HG03108 (cell line): ENCODE data around the gene MAPK8IP2.
A peak's percentile ranks its signal among the peaks of the same experiment; 100 is the strongest.

Experiments
- ATAC-seq: cut with Tn5 transposase; IDR thresholded peaks from one replicate; pipeline ENCODE4 v1.9.1; 2021; ENCODE audit warnings: moderate library complexity; ENCODE audit not compliant: unreplicated experiment

The MAPK8IP2 gene

DNA sequence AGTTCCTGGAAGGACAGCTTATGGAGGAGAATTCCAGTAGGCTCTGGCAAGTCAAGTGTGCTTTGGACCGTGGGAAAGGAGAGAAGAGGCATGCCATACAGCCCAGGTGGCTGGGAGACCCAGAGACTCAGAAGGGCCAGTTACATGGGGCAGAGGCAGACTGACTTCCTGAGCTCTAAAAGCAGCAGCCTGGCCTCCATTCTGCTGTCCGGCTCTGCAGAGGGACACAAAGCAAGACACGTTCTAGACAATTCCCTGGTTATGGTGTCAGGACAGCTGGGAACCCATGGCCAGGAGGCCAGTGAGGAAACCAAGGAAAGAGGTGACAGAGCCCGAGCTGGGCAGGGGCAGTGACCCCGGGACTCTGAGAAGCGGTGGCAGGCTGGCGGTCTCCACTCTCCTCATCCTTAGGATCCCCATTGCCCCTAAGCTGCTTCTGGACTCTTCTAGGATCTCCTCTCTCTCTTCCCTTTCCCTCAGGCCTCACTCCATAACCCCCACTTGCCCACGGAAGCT is 25.1 kb upstream of the MAPK8IP2 start:
- ATAC-seq = no peak

DNA sequence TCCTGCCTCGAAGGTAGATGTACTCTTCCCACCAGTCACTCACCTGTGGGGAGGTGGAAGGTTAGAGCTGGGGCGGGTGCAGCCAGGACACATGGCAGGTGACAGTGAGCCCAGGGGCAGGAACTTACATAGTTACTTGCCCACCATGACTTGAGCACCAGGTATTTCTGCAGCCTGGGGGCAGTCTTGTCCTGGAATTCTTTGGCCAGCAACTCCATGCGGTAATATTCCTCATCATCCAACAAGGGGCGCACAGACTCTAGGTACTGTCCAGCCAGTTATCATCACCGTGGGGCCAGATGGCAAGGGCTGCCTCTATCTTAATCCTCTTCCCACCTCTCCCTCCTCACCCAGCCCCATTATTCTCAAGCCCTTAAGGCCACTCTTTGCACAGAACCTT is 24.5 kb upstream of the MAPK8IP2 start:
- ATAC-seq = no peak

DNA sequence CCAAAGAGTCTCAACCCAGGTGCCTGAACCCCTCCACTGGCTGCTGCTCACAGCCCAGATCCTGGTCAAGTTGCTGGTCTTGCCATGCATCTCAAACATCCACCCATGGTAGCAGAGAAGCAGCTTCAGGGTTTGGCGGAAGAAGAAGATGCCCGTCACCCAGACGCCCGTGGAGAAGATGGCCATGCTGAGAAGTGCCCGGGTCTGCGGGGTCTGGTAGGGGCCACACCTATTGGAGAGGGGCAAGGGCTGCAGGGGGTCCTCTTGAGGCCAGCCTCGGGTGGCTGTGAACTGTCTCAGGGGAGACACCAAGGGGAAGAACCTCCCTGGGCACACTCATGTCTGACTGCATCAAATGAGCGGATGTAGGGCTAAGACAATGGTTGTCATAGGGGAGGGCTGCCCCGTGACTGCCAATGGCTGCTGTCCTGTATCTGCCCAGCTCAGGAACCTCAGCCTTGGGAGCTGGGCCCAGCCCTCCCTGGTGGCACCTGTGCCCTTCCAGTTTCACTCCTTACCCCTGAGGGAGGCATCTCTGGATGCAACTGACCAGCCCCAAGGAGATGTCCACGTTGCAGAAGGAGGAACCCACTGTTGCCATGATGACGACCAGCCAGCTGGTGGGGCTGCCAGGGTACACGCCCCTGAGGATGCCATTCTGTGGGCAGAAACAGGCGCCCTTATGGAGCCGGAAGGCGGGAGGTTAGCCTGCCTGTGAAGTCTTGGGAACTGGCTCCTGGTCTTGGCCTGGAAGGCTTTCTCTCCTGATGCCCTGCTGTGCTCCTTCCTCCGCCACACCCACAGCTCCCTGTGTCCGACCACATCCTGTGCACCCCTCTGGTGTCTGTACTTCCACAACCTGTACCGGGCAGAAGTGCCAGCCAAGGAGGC is 23.5 kb upstream of the MAPK8IP2 start:
- no peak for ATAC-seq

DNA sequence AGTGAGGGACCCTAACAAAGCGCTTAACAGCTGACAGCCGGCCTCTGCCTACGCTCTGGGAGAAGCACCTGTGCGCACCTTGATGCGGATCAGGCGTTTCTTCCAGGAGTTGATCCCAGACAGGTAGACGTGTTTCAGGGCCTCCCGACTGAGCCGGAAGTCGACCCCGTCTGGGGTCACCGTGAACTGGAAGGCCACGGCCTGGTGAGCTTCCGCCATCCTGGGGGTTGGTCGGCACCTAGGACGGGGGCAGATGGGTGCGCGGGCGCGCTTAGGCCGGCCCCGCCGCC is 23.0 kb upstream of the MAPK8IP2 start:
- no peak for ATAC-seq

DNA sequence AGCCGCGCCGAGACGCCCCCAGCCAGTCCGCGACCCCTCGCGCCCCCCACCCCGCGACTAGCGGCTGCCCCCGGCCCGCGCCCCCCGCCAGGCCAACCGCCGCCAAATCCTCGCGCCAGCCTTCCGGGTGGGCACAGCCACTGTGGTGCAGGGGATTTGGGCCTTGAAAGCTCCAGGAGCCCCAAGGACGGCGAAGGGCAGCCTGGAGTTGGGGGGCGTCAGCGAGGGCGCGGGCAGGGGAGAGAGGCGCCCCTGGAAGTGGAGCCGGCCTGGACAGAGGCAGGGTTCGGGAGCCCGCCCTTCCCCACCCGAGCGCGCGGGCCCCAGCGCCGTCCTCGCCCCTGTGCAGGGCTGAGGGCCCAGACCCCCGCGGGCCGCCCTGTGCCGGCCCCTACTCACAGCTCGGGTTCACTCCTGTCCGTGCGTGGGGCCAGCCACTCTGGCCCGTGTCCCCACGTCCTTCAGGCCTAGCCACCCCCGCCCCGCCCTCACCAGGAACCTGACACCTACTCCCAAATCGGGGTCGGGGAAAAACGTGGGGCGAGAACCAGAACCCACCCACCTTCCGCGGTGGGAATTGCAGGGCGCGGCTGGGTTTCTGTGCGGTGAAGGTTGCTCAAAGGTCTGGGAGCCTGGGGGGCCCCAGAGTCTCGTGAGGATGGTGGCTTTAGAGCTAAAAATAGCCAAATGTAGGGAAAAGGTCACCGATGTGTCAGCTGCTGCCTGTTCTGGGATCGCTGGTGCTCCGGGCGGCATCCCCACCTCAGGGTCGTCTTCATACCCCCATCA is 22.4 kb upstream of the MAPK8IP2 start, which contains the start of gene CPT1B:
Gene CPT1B (minus strand): TSS at position 441 of the 789 bp plus-strand sequence. CDS start 512 bp downstream, outside the sequence.
- ATAC-seq = no peak

DNA sequence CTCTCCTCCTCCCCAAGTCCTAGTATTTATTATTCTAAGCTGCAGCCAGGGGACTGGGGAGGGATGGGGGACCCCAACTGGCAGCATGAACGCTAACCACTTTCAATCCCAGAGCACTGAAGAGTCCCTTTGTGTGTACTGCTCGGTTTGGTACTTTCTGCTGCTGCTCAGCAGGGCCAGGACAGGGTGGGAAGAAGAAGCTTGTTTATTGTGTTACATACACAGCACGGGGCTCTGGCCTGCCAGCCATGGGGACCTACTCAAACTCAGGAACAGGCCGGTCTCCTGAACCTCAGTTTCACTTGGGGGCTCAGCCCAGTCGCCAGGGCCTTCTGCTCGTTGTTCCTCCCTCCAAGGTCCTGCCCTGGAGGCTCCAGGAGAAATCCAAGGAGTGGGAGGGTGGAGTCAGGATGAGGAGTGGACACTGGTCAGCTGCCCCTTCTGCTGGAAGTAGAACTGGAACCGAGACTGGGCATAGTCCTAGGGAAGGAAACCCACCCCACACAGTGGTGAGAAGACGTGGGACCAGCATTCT is 21.8 kb upstream of the MAPK8IP2 start:
- ATAC-seq = no peak

DNA sequence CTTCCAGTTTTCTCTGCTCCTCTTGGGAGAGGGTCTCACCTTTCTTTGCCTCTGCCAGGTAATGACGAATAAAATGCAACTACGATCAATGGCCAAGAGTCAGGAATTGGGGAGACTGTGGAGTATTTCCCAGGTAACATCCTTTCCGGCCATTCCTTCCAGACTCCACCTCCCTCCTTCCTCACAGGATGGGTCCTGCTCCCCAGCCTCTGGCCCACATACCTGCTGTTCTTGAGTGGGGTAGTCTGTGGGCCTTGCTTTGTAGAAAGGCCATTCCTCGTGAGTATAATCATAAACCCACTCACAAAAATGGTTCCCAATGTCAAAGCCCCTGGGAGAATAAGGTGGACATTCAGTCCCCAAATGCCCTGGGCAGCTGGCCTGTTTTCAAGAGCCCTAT is 20.8 kb upstream of the MAPK8IP2 start:
- ATAC-seq = no peak

DNA sequence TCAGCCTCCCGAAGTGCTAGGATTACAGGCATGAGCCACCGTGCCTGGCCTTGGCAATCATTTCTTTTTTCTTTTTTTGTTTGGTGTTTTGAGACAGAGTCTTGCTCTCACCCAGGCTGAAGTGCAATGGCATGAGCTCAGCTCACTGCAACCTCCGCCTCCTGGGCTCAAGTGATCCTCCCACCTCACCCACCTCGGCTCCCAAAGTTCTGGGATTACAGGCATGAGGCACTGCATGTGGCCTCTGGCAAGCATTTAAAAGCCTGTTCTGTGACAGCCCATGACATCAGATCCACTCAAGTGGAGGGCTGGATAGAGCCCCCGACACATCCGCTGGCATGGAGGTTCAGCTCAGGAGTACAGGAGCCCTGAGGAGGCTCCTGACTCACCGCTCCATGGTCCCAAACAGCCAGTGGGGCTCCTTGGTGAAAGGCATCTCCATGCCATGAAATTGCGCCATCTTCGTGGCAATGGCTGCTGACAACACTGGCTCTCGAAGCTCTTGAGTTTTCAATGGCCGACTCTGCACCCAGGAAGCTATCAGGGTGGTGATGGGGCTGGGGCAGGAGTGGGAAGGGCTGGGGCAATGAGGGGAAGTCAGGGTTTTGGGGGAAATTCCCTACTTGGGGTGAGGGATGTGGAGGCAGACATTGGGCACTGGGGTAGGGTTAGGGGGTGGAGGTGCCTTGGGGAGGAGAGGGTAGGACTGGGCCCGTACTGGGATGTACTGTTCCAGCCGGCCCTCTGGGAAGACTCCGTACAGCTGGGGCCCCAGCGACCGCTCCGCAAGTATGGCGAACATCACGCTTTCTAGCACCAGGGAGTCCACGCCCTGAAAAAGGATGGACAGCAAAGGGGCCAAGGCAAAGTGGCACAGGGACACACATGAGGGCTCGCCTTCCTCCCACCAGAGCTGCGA is 19.3 kb upstream of the MAPK8IP2 start:
- no peak for ATAC-seq

DNA sequence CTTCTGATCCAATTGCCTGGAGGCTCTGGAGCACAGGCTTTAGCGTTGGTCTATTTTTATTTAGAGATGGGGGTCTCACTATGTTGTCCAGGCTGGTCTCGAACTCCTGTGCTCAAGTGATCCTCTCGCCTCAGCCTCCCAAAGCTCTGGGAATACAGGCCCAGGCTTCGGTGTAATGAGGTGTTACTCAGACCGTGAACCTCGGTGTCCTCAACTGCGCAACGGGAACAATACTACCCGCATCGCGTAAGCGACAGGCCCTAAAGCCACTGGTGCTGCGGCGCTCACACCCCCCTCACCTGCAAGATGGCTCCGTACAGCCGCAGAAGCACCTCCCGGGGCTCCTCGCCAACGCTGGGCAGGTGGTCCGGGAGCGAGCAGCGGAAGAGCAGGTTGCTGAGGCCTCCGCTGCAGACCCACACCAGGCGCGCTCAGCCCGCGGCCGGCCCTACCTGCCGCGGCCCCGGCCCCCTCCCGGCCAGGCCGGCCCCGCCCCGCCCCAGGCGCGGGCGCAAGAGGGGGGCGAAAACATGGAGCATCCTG is 18.6 kb upstream of the MAPK8IP2 start:
- no peak for ATAC-seq

DNA sequence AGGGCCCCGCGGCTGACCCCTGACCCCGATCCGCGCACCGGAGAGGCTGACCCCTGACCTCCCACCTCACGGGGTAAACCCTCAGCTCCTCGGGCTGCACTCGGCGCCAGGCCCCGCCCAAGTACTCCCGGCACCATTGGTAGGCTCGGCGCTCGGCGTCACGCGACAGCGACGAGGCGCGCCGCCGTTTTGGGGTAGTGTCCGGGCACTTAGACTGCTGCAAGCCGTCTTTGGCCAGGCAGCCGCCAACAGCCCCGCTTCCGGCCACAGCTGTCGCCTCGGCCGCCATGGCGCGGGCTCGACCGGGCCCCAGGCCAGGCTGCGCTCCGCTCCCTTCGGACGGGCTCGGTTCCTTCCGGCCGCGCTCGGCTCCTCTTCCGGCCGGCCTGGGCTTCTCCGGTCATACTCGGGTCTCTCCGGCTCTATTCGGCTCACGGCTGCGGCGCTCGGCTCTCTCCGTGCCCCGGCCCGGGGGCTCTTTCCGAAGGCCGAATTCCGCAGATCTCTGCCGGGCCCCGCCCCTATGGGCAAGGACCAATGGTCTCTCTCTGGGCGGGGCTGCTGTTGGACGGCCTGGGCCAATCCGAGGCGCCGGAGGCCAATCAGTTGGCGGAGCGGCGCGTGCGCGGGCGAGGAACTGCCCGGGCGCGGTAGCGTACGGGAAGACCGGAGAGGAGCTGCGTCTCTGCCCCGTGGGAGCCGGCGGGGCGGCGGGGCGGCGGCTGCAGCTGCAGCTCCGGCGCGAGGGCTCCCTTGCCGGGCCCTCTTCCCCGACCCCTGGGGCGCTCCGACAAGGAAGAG is 17.9 kb upstream of the MAPK8IP2 start, which contains the start of gene CHKB:
Gene CHKB (minus strand): TSS at position 357 of the 801 bp plus-strand sequence. CDS start 68 bp downstream, at position 289.
- ATAC-seq = peak; percentile 89

DNA sequence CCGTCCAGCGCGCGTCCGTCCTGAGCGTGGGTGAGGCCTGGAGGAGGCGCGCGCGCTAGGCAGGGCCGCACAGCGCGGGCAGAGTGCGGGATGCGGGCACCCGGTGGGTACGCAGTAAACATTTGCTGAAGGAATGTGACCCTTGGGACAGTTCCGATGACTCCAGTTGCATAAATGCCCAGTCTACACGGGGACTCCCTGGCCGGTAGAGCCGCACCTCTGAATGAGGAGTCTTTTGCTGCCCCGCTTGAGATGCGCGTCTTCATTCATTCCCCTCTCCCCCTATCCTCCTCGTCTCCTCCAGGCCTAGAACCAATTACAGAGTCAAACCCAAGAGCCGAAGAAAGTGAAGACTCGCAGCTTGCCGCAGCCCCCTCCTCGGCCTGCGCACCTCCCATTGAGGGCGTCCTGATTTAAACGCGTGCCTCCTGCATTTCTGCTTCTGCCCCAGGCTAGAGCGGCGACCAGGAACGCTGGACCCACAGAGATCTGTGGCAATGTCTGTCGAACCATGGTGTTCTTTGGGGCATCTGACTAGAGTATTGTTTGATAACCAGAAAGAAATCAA is 17.2 kb upstream of the MAPK8IP2 start:
- ATAC-seq = peak; percentile 17

DNA sequence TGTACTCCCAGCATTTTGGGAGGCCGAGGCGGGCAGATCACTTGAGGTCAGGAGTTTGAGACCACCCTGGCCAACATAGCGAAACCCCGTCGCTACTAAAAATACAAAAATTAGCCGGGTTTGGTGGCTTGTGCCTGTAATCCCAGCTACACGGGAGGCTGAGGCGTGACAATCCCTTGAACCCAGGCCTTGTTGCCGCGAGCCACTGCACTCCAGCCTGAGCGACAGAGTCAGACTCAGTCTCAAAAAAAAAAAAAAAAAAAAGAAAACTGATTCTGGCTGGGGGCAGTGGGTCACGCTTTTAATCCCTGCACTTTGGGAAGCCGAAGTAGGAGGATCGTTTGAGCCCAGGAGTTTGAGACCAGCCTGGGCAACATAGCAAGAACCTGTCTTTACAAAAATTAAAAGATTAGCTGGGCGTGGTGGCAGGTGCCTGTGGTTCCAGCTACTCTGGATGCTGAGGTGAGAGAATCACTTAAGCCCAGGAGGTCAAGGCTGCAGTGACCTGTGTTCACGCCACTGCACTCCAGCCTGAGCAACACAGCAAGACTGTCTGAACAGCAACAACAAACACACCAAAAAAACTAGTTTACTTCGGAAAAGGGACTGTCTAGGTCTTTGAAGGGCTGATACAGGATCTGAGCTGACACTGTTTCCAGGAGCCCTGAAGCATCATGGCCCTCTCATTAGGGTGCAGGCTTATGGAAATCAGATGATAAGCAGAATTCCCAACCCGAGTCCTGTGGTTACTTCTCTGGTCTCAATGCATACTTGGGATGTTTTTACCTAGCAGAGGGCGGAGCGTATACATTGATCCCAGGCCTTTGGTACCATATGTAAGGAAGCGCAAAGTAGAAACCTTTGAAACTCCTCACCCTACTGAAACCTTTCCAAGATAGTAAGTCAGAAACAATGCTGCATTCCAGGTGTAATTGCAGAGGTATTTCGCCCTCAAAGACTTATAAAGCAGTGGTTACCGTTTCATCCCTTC is 16.2 kb upstream of the MAPK8IP2 start:
- no peak for ATAC-seq

DNA sequence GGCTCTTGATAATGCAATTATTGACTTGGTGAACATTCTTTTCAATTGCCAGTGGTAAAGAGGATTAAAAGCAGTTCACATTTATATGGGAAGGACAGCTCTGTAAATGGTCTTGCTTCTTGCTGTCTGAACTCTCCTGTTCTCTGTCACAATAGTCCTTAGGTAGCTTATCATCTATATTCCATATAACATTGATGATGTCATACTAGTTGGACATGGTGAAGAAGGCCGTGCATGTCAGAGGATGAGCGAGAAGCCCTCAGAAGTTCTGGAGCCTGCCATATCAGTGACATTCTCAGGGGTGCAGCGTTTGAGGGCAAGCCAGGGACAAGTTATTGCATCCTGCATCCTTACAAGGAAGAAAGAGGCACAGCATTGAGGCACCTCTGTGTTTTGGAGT is 15.4 kb upstream of the MAPK8IP2 start:
- no peak for ATAC-seq

DNA sequence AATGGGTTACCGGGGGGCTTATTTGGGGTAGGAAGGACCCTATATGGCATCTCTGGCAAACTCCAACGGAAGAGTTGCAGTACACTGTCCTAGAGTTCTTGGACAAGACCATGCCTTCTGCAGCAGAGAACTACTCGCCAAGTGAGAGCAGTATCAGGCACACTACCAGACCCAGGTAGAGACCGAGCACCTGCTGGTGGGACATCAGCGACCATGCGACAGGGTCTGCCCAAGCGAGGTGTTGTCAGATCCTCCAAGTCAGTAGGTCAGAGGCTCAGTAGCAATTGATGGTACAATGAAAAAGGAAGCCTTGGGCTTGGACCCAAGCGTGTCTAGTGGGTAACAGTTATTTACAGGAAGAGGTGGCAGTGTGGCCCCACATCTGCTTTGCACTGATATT is 14.8 kb upstream of the MAPK8IP2 start:
- ATAC-seq = no peak

DNA sequence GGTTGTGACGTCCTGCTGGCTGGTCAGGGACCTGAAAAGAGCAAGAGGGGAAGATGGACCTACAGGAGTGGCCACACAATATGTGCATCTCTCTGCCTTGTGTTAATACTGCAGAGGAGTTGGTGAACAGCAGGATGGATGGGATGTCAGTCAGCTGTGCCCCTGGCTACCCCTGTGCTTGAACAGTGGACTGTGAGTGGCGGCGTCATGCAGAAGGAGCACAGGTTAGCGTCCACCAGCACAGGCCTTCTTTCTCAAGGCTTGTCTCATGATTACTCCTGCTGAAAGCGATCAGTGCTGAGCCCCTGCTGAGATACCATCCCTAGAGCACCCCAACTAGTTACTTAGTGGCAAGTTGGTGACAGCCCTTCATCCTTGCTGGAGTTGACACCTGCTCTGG is 14.2 kb upstream of the MAPK8IP2 start:
- ATAC-seq = no peak

DNA sequence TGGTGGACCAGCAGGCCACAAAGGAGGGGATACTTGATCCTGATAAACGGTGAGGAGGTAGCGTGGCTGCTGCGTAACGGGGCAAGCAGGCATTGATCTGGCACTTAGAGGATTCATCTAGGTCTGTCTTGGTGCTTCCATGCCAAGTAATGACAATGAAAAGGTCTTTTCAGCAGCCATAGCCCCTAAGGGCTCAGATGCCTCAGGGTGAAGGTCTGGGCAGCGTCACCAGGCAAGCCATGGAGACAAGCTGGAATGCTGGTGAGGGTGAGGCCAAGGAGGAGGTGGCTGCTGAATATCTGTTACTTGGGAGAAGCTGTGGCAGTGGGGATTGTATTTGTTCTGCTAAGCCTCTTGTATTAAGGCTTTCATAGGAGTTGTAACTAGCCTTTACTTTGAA is 13.2 kb upstream of the MAPK8IP2 start:
- no peak for ATAC-seq

DNA sequence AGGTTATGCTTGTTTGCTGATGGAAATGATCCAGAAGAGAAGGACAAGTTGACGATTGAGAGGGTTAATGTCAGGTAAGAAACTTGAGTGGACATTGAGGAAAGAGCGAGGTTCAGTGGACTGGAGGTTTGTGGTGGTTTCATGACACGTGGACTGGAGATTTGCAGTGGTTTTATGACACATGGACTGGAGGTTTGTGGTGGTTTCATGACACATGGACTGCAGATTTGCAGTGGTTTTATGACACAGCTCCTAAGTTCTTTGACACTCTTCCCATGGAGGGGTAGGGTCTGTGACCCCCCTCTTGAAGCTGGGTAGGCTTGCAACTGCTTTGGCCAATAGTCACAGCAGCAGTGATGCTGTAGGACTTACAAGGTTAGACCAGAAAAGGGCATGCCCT is 5.4 kb upstream of the MAPK8IP2 start:
- no peak for ATAC-seq

DNA sequence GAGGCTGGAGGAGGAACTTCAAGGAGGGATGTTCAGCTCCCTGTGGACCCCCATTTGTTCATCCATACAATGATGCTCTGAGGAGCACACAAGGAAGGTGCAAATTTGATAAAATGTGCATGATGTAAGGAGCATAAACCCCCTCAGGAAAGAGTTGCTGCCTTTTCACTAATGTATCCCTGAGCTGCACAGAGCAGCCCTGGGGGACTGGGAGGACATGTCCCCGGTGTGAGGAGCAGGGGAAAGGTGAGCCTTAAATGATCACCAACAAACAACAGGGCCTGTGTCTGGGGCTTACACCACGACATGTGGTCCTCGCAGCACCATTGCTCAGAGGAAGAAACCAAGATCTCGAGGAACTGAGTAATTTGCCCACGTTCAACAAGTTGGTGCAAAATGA is 3.5 kb upstream of the MAPK8IP2 start:
- no peak for ATAC-seq
